CD4-positive, alpha-beta T cell treated with Interleukin-17A for 1 hour (primary cell): ENCODE measurements around the gene GSTP1.
A peak's percentile ranks its signal among the peaks of the same experiment; 100 is the strongest.
"Not testable (repeated sequence)": the region's sequence is repeated elsewhere in the genome, so short reads cannot be mapped to it uniquely, and the experiment has no call there.

Experiments used
- DNase-seq: peaks from one replicate; pipeline ENCODE4 v3.0.0-alpha.2; 2020

GSTP1 gene

GRCh38 chr11:67583247-67584204 is at the start of gene GSTP1:
GSTP1 (plus strand) TSS chr11:67583812; CDS start chr11:67583844, 32 bp downstream.
- DNase-seq: peak; percentile 74

DNA sequence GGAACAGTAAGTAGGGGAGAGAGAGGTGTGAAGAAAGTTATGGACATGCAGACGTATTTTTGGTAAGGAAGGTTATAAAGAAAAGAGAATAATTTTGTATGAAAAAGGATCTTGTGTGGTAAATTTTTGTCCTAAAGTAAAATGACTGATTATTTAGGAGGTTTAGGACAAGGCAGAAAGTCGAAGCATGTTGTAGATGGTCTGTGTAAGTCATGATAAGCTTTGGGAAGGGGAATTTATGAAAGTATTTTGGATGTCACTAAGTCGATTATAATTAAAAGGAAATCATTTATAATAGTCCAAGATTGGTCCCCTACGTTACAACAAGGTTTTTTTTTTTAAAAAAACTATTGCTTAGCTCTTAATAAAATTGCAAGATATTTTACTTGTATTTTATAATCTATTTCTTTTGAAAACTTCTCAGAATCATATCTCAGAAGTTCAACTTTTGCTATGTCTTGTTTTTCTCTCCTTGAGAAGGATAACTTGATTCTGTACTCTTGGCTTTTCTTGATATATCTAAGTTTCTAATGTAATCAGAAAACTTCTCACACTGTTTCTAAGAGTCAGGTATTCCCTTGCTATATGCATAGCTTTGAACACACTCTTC is 49.4 kb upstream of the GSTP1 start:
- DNase-seq: no peak

DNA sequence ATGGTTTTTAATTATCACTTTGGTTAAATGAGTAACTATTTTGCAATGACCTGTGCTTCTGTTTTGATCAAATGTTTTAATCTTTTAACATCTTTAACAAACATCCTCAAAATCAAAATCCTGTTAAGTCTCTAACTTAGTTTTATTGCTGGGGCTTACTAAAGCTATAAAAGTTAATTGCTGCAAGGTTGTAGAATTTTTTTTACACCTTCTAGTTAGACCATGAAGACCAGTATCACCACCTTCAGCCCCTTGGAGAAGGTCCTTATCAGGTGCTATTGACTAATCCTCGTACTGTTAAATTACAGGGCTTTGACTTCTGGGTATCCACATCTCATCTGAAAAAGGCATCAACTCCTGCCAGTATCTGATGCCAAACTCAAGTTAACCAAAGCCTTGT is 48.1 kb upstream of the GSTP1 start:
- DNase-seq: no peak

- DNase-seq: no peak
Measured at GRCh38 chr11:67538306-67538705, 45.3 kb upstream of the GSTP1 start.

DNA sequence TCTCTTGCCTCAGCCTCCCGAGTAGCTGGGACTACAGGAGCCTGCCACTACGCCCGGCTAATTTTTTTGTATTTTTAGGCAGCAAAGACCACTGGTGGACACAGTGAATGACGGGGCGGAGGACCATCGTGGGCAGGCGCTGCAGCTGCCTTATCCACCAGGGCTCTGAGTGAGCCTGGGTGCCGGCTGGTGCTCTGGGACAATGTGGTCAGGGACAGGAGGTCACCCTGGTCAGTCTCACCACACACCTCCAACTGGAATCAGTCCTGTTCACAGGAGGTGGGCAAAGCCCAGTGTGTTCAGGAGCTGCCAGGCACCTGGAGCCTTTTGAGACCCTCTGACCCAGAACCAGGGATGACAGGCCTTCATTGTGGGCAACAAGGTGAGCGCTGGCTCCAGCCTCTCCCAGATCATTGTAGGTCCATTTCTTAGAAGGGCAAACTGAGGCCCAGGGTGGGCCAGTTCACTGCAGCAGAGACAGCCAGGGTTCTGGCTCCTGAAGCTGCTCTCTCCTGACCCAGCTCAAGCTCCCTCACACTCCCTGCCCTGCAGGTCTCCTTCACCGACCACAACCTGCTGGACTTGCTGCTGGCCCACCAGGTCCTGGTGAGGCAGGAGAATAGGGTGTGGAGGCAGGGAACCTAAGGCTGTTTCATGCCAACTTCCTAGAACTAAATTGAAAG is 44.6 kb upstream of the GSTP1 start:
- DNase-seq: no peak

DNA sequence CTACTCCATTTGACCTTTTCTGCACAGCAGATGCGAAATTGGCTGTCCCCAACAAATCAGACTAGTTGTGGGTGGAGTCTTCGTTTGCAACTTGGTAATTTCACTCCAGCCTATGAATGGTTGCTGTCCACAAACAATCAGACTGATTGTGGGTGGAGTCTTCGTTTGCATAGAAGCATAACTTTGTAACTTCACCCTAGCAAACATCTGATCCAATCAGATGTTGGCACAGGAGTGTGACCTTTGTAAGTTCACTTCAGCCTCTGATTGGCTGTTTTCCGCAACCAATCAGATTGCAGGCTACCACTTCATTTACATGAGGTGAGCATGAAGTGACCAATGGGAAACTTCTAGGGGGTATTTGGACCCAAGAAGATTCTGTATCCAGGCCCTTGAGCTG is 44.1 kb upstream of the GSTP1 start:
- no peak for DNase-seq

- no peak for DNase-seq
Measured at GRCh38 chr11:67541198-67541597, 42.4 kb upstream of the GSTP1 start.

DNA sequence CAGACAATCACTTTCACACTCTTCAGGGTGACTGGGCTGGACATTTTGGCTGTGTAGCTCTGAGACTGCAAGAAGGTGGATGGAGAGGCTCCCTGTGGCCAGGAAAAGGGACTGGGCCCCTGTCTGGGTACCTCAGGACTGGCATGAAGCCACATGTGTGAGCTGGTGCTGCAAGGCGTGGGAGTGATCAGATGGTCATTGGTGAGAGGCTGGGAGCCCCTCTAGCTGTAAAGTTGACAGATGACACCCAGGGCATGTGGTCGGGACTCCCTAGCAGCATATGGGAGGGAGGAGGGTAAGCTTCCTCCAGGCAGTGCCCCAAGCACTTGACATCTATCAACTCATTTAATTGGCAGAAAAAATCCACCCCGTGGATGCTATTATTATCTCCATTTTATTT is 41.4 kb upstream of the GSTP1 start:
- DNase-seq: no peak

DNA sequence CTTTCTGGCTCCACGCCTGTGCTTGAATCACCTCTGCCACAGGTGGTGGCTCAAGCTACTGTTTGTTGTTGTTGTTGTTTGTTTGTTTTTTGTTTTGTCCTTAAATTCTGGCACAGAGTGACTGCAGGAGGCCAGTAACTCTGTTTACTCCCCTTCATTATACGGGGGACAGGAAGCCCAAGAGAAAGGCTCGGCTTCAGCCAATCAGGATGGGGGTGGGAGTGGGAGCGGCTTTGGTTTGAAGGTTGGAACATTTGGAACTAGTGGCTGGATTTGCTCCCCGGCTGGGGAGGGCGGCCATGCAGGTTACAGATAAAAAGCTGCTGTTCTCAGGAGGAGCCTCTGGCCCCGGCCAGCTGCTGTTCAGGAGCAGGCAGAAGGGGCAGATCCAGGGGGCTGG is 40.6 kb upstream of the GSTP1 start:
- no peak for DNase-seq

DNA sequence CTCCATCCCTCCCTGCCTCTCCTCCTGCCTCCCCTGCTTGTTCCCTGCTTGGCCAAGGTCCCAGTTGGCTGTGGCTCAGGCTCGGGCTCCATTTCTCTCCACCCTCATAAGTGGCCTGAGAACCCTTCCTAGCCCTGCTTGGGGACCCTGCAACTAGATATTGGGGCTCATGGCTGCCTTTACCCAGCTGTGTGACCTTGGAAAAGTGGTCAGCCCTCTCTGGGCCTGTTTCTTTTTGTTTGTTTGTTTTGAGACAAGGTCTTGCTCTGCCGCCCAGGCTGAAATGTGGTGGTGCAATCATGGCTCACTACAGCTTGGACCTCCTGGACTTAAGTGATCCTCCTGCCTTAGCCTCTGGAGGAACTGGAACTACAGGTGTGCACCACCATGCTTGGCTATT is 40.0 kb upstream of the GSTP1 start:
- DNase-seq: no peak

DNA sequence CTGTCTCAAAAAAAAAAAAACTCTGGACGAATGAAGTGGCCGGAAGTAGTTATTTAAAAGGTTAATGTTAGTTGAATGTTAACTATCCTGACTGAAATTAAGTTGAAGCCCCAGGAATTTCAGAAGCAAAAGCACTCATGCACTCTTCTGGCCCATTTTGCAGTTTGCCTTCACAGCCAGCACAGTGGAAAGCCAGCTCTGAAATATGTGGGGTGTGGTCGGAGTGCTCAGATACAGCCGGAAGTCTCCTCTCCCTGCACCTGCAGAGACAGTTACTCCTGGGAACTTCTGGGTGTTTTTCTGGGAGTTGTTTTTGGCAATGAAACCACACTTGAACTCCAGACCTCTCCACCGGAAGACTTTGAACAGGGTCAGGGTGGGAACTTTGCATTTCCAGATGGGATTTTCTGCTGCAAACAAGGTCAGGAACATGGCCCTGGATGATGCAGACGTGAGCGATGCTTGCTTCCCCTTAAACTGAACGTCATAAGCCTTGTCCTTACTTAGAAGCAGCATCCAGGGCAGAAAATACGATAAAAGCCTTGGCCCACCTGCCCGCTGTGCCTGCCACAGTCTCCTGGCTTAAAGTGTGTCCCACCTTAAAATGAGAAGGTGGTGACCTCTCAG is 38.9 kb upstream of the GSTP1 start:
- DNase-seq: no peak

DNA sequence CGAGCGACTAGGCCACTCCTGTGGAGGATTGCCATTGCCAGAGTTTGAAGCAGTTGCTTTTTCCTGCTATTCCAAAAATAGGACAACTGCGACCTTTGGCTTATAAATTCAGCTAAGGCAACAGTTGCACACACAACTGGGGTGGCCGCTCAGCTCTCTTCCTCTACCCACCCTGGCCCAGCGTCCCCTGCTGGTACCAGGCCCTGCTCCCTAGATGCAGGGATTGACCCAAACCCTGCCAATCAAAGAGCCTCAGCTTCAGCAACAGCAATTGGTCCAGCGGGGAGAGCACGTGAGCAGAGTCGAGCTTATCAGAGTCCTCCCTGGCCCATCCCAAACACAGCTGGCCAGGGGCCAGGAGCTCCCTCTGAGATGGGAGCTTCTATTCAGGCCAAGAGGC is 38.3 kb upstream of the GSTP1 start:
- no peak for DNase-seq

- DNase-seq: not testable (repeated sequence)
Measured at GRCh38 chr11:67548112-67548511, 35.5 kb upstream of the GSTP1 start.

- DNase-seq: no peak
Measured at GRCh38 chr11:67548555-67549110, 35.0 kb upstream of the GSTP1 start.

DNA sequence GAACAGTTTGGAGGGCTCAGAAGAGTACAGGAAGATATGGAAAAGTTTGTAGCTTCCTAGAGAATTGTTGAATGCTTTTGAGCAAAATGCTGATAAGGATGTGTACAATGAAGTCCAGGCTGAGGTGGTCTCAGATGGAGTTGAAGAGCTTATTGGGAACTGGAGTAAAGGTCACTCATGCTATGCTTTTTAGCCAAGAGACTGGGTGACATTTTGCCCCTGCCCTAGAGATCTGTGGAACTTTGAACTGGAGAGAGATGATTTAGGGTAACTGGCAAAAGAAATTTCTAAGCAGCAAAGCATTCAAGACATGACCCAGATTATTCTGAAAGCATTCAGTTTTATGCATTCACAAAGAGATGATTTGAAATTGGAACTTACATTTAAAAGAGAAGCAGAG is 32.5 kb upstream of the GSTP1 start:
- no peak for DNase-seq

- DNase-seq: not testable (repeated sequence)
Measured at GRCh38 chr11:67551697-67552096, 31.9 kb upstream of the GSTP1 start.

DNA sequence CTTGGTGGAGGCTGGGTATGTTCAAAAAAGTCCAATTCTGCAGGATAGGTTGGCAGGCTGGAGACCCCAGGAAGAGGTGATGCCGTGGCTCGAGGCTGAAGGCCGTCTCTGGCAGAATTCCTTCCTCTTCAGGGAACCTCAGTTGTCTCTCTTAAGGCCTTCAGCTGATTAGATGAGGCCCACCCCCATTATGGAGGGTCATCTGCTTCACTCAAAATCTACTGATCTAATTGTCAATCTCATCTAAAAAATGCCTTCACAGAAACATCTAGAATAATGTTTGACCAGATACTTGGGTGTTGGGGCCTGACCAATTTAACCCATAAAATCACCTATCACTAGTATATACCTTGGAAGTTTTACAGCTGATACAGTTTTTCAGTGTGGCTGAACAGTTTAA is 27.4 kb upstream of the GSTP1 start:
- DNase-seq: no peak

DNA sequence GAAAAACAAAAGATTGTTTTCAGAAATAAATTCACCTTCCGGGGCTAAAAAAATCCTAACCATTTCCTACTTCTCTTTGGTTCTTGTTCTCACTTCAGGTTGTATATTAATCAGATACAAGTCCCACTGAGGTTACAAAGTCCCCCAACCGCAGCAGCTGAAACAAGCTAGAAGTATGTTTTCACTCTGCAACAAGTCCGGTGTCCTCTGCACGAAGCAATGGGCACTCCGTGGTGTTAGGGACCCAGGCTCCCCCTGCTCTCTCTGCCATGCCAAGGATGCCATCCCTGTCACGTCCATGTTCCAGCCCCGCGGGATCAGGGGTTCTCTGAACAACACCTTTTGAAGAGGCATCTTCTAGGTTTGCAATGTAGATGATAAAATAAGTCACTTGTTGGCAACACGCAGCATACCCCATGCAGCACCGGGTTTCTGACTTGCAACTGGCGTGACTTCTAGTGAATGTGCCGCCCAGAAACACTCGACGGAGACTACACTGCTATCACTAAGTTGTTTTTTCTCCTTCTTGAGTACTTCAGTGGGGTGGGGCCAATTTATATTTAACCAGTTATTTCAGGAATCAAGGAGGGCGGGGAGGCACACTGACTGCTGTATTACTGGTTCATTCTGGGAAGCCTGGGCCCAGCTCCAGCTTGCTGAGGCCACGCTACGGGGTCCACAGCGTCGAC is 25.4 kb upstream of the GSTP1 start:
- no peak for DNase-seq

DNA sequence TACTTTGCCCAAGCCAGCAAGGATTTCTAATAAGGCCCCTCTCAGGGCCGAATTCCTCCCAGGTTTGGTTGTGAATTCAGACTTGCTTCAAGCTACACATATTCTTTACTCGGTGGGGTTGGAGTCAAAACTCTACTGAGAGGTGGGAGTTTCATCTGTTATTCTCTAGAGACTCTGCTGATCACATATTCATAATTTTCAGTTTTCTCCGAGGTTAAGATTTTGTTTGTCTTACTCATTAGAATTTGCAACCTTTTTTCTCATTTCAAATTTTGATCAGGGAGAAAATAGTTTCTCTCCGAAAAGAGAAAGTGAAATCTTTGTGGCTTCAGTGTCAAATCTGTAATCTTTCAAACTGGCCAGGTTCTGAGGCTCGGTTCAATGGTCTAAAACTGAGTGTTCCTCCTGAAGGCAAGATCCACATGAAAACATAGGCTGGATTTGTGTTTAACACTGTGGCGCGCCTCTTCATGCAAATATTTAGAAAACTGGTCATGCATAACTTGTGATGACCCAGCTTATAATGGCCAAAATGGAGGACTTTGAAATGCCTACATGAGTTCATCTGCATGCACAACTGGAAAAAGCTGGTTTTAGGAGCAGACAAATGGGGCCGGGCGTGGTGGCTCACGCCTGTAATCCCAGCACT is 21.5 kb upstream of the GSTP1 start:
- no peak for DNase-seq

- no peak for DNase-seq
Measured at GRCh38 chr11:67562963-67563704, 20.5 kb upstream of the GSTP1 start.

- DNase-seq: not testable (repeated sequence)
Measured at GRCh38 chr11:67563705-67564114, 19.9 kb upstream of the GSTP1 start.
